Middle frontal gyrus (tissue), 1 donor: Measurements from ENCODE around the gene PPIF.
"Not testable (repeated sequence)": the region's sequence is repeated elsewhere in the genome, so short reads cannot be mapped to it uniquely, and the experiment has no call there.

Experiments
- DNase-seq: peaks from one replicate; pipeline ENCODE4 v3.0.0-alpha.2; 2015; ENCODE audit warnings: low spot score; ENCODE audit errors: extremely low spot score

Gene PPIF

DNA sequence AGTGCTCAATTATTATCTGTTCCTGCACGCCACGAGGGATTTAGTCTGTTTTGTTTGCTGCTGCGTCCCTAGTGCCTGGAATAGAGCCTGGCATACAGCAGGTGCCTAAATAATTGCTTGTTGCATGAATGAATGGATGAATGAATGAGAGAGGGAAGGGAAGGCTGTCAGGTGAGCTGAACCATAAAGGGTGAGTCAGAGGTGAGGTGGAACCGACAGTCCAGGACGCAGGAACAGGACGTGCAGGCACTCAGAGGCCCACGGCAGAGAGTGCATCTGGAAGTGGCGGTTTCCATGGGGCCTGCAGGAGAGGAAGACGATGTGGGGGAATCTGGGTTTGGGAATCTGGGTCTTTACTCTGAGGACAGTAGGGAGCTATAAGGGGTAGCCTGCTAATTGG is 17.7 kb upstream of the PPIF start:
- DNase-seq = no peak

DNA sequence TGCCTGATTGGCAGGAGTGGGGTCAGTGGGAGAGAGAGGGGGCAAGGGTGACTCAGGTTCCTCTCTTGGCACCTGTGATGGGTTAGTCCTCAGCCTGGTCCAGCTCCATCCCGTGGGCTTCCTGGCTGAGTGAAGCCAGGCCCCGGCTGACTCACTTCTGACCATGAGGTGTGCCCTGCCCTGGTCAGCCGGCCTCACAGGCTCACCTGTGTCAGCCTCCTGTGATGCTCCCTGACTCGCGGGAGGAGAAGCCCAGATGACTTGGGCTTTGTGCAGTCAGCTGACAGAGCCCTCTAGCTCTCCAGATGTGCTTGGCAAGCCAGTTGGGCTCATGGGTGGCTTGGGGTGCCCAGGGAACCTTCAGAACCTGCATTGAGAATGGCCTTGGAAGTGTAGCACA is 16.0 kb upstream of the PPIF start:
- no peak for DNase-seq

DNA sequence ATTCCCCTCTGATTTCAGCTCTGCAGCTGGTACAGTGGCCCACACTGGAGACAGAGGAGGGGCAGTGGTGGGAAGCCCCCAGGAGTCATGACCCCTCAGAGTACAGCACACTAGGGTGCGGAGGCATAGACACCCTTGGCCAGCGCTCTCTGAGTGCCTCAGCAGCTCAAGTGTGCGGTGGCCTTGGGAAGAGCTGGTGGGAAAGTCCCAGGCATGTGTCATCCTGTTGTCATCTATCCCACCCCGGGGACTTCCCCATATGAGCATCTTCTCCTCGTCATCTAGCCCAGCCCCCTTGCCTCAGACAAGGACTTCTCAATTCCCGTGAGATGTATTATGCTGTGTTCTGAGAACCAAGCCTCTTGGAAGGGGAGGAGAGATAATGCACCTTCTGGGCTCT is 15.6 kb upstream of the PPIF start:
- DNase-seq = no peak

DNA sequence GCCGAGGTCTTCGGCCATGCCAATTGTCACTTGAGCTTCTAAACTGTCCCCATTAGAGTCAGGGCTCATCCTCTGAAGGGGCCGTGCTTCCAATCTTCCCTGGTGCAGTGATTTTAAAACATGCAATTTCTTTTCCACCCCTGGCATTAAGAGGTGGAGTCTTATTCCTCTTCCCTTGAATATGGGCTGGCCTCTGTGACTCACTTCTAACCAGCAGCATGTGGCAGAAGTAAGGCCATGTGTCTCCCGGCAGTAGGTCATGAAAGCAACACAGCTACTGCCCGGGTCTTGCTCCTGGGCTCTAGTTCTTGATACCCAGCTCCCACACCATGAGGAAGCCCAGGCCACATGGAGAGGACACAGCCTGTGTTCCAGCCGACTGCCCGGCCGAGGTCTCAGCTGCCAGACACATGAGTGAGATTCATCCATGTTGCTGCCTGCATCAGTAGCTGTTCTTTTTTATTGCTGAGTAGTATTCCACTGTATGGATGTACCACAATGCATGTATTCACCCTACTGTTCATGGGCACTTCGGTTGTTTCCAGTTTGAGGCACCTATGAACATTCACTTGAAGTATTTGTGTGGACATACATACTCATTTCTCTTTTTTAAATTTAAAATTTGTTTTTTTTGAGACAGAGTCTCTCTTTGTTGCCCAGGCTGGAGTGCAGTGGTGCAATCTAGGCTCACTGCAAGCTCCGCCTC is 14.5 kb upstream of the PPIF start:
- DNase-seq = not testable (repeated sequence)

DNA sequence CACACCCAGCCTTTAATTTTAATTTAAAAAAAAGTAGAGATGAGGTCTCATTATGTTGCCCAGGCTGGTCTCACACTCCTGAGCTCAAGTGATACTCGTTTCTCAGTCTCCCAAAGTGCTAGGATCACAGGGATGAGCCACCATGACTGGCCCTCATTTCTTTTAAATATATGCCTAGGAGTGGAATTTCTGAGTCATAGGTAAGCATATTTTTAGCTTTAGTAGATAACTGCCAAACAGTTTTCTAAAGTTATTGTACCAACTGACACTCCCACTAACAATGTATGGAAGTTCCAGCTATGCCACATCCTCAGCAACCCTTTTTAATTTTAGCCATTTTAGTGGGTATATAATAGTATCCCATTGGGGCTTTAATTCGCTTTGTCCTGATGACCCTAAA is 13.8 kb upstream of the PPIF start:
- DNase-seq = no peak

GRCh38 chr10:79334573-79334972 is 12.7 kb upstream of the PPIF start:
- DNase-seq = no peak

DNA sequence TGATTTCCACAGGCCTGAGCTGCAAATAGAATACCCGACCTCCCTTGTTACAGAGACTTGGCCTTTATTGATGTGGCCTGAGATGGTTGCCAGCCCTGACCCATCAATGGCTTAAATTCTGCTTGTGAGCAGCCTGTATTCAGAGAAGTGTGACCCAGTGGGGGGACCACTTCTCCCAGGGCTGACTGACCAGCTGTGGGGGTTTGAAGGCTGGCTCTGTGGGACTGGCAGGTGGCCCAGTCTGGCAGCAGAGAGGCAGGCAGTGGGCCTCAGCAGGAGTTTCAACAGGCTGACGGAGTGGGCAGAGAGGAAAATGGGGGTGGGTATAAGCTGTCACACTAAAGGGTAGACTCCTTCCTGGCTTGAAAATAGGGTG is 12.2 kb upstream of the PPIF start:
- peak; percentile 54 for DNase-seq

GRCh38 chr10:79335470-79336235 is 11.6 kb upstream of the PPIF start:
- DNase-seq = peak; percentile 82

- DNase-seq = no peak
Observed at GRCh38 chr10:79336276-79336675, 11.0 kb upstream of the PPIF start.

GRCh38 chr10:79336739-79337138 is 10.5 kb upstream of the PPIF start:
- no peak for DNase-seq

GRCh38 chr10:79337783-79338469 is 9.3 kb upstream of the PPIF start:
- not testable (repeated sequence) for DNase-seq

DNA sequence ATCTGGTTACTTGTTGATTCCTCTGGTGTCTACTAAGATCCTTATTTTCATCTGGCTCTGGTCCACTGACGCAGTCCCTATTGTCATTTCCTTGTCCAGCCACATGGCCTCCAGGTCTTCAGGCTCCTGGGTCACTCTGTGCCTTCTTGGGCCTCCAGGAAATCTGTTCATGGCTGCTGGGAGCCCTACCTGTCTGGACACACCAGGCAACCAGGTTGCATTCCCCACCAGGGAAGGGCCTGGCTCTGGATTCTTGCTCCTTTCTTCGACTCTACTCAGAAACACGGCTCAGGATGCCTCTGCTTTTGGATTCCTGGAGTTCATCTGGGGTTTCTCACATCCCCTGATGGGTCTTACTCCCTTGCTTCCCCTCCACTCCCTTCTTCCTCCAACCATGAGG is 8.0 kb upstream of the PPIF start:
- DNase-seq = no peak

DNA sequence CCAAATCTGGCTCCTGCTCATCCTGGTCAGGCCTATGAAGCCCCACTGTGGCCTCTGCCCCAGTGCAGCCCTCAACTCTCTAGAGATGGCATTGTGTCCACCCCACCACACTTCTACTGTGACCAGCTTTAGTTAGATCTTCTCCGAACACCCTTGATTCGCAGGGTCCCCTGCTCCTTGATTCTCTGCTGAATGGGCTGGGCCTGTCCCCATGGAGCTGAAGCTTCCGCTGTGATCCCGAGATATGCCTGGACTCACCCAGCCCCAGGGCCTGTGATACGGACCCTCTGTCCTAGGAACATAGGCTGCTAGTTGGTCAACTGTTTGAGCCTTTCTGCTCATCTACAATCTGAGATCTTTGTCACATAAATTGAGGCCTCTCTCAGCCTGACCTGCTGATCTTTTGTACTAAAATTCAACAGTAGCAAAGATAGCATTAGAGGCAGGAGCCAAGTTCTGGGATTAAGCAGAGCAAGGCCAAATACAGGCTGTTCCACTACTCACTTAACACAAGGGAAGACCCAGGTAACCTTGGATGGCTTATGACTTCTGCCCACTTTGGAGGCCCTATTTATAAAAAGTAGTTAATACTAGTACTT is 6.5 kb upstream of the PPIF start:
- DNase-seq = no peak

- no peak for DNase-seq
Observed at GRCh38 chr10:79342295-79342761, 4.9 kb upstream of the PPIF start.

DNA sequence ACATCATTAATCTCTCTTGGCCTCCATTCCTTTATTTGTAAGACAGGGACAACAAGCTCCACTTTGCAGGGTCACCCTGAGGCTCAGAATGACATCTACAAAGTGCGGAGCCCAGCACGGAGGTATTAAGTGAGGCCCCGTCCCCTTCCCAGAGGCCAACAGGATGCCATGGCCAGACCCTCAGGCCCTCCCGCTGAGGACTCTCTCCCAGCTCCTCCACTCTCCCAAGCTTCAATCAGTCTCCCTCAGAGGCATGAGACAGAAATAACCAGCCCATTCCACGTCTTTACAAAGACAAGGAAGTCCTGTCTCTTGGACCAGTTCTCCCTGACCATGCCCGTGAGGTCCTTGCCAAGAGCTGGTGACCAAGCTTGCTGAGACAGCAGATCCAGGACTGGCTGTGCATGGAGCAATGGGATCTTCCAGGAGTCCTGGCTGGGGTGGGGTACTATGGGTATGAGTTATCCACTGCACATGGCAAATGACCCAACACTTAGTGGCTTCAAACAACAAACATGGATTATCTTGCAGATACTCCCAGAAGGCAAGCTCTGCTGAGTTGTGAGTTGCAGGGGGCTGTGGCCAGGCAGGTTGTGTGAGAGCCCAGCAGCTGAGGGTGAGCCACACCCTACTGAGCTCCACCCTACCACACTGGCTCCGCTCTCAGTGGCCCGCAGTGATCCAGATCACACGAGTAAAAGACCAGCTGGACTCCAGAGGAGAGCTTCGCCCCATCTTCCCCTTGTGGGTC is 4.3 kb upstream of the PPIF start:
- no peak for DNase-seq

GRCh38 chr10:79344502-79345195 is 2.6 kb upstream of the PPIF start:
- no peak for DNase-seq

DNA sequence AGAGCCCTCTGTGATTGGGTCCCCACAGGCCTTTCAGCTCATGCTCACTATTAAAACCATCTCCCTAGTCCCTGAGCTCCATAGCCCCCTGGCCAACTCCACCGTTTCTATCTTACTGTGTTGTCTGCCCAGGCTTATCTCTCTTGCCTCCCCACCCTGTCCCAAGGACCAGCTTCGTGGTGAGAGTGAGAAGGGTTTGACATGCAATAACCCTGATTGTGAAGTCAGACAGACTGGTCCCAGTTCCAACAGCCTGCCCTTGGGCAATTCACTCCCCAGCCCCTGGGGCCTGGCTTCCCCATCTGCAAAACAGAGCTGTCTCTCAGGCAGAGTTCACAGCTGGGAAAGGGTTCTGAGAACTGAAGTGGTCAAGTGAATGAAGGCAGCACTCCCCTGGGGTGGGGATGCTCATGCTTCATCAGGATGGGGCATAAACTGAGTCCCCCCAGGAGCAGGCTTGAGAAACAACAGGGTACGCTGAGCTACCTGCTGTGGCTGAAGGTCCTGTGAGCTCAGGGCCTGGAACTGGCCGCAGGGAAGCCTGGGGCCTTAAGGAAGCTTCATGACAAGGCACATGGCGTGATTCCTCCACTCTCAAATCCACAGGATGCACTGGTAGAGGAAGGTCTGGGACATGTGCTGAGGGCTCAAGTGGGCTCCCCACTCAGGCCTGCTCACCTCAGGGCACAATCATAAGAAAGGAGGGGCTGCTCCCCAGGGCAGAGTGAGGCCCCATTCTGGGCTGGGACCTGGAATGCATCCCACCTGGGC is 1.8 kb upstream of the PPIF start:
- DNase-seq = no peak

DNA sequence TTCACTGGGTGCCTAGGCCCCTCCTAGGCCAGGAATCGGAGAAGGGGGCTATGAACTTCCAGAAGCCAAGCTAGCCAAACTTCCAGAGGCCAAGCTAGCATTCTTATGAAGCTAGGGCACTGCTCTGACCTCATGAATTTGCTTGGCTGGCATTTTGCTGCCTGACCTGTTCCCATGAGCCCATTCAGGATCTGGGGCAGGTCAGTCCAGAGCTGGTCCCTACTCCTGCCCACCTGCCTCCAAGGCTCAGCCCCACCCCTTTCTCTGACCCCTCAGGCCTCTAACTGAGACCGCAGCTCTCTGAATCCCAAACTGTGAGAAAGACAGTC is 1.3 kb upstream of the PPIF start:
- no peak for DNase-seq

DNA sequence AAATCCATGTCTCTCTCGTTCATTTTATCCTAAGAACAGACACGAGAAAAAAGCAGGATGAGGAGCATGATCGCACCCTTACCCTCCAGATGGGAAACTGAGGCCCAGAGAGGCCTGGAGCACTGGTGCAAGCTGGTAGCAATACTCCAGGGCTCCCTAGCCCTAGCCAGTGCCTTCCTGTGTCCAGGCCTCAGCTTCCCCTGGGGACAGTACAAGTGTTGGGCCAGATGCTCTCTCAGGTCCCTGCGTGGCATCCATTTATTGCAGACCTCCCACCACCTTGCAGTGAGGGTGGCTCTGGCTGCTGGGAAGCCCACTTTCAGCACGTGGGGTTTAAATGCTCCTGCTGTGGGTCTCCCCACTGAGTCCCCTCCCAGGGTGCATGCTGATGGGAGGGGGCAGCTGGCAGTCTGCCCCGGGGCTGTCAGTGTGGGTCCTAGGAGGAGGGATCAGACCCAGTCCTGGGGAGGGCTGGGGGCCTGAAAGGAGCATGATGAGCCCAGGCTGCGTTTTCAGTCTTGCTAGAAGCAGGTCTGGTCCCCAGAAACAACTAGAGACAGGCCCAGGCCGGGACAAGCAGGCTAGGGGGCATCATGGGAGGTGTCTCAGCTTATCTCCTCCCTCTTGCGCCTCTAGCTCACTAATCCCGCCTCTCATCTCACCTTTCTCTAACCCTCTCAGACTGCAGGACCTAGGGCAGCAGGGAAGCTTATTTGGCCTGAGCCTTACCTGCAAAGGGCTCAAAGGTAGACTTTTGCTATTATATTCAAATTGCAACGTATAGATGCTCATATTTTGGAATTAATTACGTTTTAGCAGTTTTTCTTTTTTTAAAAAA is 662 bp upstream of the PPIF start:
- DNase-seq = no peak
